ENCODE measurements around the gene PANK3.

- TF ChIP-seq POLR2AphosphoS5 (IDR thresholded peaks at IDR 0.05; ENCODE audit: low read depth) (no peak), CTCF (IDR thresholded peaks at IDR 0.05; ENCODE audit: insufficient read depth, low read length) (no peak), GABPA (IDR thresholded peaks at IDR 0.05; ENCODE audit: low read depth) (no peak)
- TF ChIP-seq, protein P1, sequence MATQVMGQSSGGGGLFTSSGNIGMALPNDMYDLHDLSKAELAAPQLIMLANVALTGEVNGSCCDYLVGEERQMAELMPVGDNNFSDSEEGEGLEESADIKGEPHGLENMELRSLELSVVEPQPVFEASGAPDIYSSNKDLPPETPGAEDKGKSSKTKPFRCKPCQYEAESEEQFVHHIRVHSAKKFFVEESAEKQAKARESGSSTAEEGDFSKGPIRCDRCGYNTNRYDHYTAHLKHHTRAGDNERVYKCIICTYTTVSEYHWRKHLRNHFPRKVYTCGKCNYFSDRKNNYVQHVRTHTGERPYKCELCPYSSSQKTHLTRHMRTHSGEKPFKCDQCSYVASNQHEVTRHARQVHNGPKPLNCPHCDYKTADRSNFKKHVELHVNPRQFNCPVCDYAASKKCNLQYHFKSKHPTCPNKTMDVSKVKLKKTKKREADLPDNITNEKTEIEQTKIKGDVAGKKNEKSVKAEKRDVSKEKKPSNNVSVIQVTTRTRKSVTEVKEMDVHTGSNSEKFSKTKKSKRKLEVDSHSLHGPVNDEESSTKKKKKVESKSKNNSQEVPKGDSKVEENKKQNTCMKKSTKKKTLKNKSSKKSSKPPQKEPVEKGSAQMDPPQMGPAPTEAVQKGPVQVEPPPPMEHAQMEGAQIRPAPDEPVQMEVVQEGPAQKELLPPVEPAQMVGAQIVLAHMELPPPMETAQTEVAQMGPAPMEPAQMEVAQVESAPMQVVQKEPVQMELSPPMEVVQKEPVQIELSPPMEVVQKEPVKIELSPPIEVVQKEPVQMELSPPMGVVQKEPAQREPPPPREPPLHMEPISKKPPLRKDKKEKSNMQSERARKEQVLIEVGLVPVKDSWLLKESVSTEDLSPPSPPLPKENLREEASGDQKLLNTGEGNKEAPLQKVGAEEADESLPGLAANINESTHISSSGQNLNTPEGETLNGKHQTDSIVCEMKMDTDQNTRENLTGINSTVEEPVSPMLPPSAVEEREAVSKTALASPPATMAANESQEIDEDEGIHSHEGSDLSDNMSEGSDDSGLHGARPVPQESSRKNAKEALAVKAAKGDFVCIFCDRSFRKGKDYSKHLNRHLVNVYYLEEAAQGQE (IDR thresholded peaks at IDR 0.05; ENCODE audit: insufficient replicate concordance, low read depth) = no peak
These were observed 12.8 kb upstream of the PANK3 start for GRCh38 chr5:168592014-168592368.
